Measurements from ENCODE around the gene IFITM1. TPM values are rescaled to one million over a fixed set of nuclear protein-coding genes. Genes with fewer than 3 reads are reported as not detected.

The IFITM1 gene
- polyA plus RNA-seq, 1 donor (not counting 4 experiments of a cell fraction or from before 2014, with no cell fraction given) = 333 TPM

- H3K27ac ChIP-seq (ENCODE audit: control insufficient read depth, insufficient read depth, low read length) = no peak overlapping the region
- H3K9me1 ChIP-seq (ENCODE audit: control insufficient read depth, extremely low read depth, insufficient read depth, low read length) = no peaks in the 10 kb centered on the region
- FAIRE-seq = no peak
- no peaks in the 10 kb centered on the region for H4K20me1 ChIP-seq (ENCODE audit: control insufficient read depth, extremely low read depth, insufficient read depth, low read length)
- TF ChIP-seq EZH2 (IDR thresholded peaks at IDR 0.05; ENCODE audit: low read length) = no peak
- TF ChIP-seq, protein P1, sequence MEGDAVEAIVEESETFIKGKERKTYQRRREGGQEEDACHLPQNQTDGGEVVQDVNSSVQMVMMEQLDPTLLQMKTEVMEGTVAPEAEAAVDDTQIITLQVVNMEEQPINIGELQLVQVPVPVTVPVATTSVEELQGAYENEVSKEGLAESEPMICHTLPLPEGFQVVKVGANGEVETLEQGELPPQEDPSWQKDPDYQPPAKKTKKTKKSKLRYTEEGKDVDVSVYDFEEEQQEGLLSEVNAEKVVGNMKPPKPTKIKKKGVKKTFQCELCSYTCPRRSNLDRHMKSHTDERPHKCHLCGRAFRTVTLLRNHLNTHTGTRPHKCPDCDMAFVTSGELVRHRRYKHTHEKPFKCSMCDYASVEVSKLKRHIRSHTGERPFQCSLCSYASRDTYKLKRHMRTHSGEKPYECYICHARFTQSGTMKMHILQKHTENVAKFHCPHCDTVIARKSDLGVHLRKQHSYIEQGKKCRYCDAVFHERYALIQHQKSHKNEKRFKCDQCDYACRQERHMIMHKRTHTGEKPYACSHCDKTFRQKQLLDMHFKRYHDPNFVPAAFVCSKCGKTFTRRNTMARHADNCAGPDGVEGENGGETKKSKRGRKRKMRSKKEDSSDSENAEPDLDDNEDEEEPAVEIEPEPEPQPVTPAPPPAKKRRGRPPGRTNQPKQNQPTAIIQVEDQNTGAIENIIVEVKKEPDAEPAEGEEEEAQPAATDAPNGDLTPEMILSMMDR (optimal IDR thresholded peaks at IDR 0.05 in 1 of 3, IDR thresholded peaks at IDR 0.05 in 1 of 3, conservative IDR thresholded peaks at IDR 0.05 in 1 of 3; ENCODE audit: extremely low read depth in 1 of 3, insufficient read depth in 2 of 3, low read length in 3 of 3) = no peak
- H3K9ac ChIP-seq (ENCODE audit: control insufficient read depth, extremely low read depth, insufficient read depth, low read length) = no peak overlapping the region
- H3K4me3 ChIP-seq (ENCODE audit: control insufficient read depth in 2 of 3, extremely low read depth in 1 of 3, insufficient read depth in 2 of 3, low read depth in 1 of 3, low read length in 3 of 3) = no peak overlapping the region
- H3K4me1 ChIP-seq (ENCODE audit: control insufficient read depth, extremely low read depth, insufficient read depth, low read length) = peaks cover 3% of the 10 kb centered on the region
- DNase-seq (ENCODE audit: low read depth, low spot score) = no peak
- dilution Hi-C loops (cut with MboI; ENCODE audit: extremely low pct_ligation_motif_present, low sequenced_read_pairs) = no loop called here
- no peaks in the 10 kb centered on the region for H3K36me3 ChIP-seq (ENCODE audit: control insufficient read depth in 2 of 2, extremely low read depth in 1 of 2, insufficient read depth in 2 of 2, low read length in 2 of 2)
- H3K4me2 ChIP-seq (ENCODE audit: control insufficient read depth, extremely low read depth, insufficient read depth, low read depth, low read length) = peak overlapping the region; percentile 8
- H3K27me3 ChIP-seq (ENCODE audit: control insufficient read depth, extremely low read depth, insufficient read depth, low read length) = peaks cover 4% of the 10 kb centered on the region
- H3K79me2 ChIP-seq (ENCODE audit: control insufficient read depth, insufficient read depth, low read length) = no peaks in the 10 kb centered on the region
- H3K9me3 ChIP-seq (ENCODE audit: control insufficient read depth, low read depth, low read length) = peaks cover 2% of the 10 kb centered on the region
- peak overlapping the region; percentile 53 for H2AFZ ChIP-seq (ENCODE audit: control insufficient read depth, low read length)
Measured at GRCh38 chr11:334264-334994, 20.6 kb downstream of the IFITM1 start.

DNA sequence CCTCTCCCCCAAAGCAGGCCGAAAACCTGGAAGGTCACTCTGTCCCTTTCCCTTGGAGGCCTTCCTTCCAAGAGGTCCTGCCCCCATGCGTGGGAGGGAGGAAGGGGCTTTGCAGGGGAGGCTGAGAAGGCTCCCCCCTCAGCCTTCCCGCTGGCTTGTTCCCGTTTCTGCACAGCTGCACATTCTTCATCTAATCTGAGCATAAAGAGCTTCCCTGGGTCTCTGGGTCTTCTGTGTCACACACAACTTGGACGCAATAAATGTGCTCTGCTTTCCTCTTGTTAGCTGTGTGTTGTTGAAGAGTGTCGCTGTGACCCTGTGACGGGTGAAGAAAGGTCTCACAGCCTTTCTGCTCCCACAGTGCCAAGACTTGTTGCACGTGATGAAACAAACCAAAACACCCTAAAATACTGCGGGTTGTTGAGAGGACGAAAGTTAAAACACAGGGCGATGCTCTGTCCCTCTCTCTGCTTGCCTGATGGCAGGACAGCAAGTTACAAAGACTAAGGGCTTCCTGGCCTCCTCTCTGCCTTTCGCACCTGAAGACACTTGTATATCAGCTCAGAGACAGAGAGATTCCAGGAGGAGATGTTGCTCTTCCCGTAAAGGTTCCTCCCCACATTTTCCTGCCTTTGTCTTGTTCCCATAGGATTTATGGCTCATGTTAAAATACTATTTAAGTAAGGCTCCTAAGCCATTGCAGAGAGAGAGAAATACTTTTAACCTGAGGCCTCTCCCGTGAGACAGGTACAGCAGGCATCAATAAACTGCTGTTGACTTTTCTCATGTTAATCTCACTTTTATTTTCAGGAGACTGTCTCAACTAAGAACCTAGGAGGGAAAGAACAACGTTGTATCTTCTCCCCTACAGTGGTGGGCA lies 22.2 kb downstream of the IFITM1 start:
- Histone ChIP-seq H3K27me3 (ENCODE audit: control insufficient read depth, extremely low read depth, insufficient read depth, low read length) (peaks cover 4% of the 10 kb centered on the region), H3K4me3 (ENCODE audit: control insufficient read depth in 2 of 3, extremely low read depth in 1 of 3, insufficient read depth in 2 of 3, low read depth in 1 of 3, low read length in 3 of 3) (no peak overlapping the region), H3K9me1 (ENCODE audit: control insufficient read depth, extremely low read depth, insufficient read depth, low read length) (no peaks in the 10 kb centered on the region), H3K9me3 (ENCODE audit: control insufficient read depth, low read depth, low read length) (peaks cover 2% of the 10 kb centered on the region), H3K79me2 (ENCODE audit: control insufficient read depth, insufficient read depth, low read length) (no peaks in the 10 kb centered on the region), H4K20me1 (ENCODE audit: control insufficient read depth, extremely low read depth, insufficient read depth, low read length) (no peaks in the 10 kb centered on the region), H3K36me3 (ENCODE audit: control insufficient read depth in 2 of 2, extremely low read depth in 1 of 2, insufficient read depth in 2 of 2, low read length in 2 of 2) (no peaks in the 10 kb centered on the region), H3K4me2 (ENCODE audit: control insufficient read depth, extremely low read depth, insufficient read depth, low read depth, low read length) (no peak overlapping the region), H3K27ac (ENCODE audit: control insufficient read depth, insufficient read depth, low read length) (no peak overlapping the region), H3K9ac (ENCODE audit: control insufficient read depth, extremely low read depth, insufficient read depth, low read length) (no peak overlapping the region), H3K4me1 (ENCODE audit: control insufficient read depth, extremely low read depth, insufficient read depth, low read length) (peaks cover 3% of the 10 kb centered on the region), H2AFZ (ENCODE audit: control insufficient read depth, low read length) (no peak overlapping the region)
- FAIRE-seq (no peak), DNase-seq (ENCODE audit: low read depth, low spot score) (no peak)
- TF ChIP-seq, protein P1 (optimal IDR thresholded peaks at IDR 0.05 in 1 of 3, IDR thresholded peaks at IDR 0.05 in 1 of 3, conservative IDR thresholded peaks at IDR 0.05 in 1 of 3; ENCODE audit: extremely low read depth in 1 of 3, insufficient read depth in 2 of 3, low read length in 3 of 3) = no peak
- TF ChIP-seq EZH2 (IDR thresholded peaks at IDR 0.05; ENCODE audit: low read length) = no peak
- dilution Hi-C loops (cut with MboI; ENCODE audit: extremely low pct_ligation_motif_present, low sequenced_read_pairs) = no loop called here

All from keratinocyte (primary cell).